Fibroblast of villous mesenchyme (primary cell): Measurements from ENCODE around the gene SMC4. TPM values are rescaled to one million over a fixed set of nuclear protein-coding genes. Genes with fewer than 3 reads are reported as not detected.

Experiments used
- DNase-seq: peaks from one replicate; pipeline ENCODE4 v3.0.0-alpha.2; 2010; ENCODE audit warnings: low read depth
- H3K4me3 ChIP-seq: 2 replicates; pipeline ENCODE4 v1.5.1; 2011; ENCODE audit warnings: low read depth, mild to moderate bottlenecking, low read length
- total RNA-seq: library from RNA; depleted of rRNA; stranded (reverse); fragments of >200 nt; gene quantifications from 2 replicates; pipeline ENCODE4 v1.2.3, GENCODE V29; 2012
- TF ChIP-seq, protein P1 (sequence below): IDR thresholded peaks from 2 replicates; pipeline ENCODE4 v1.5.1; 2012; ENCODE audit warnings: low read depth, mild to moderate bottlenecking, low read length; ENCODE audit not compliant: insufficient read depth

SMC4 gene
- total RNA-seq, 1 donor: 88.5 TPM

DNA sequence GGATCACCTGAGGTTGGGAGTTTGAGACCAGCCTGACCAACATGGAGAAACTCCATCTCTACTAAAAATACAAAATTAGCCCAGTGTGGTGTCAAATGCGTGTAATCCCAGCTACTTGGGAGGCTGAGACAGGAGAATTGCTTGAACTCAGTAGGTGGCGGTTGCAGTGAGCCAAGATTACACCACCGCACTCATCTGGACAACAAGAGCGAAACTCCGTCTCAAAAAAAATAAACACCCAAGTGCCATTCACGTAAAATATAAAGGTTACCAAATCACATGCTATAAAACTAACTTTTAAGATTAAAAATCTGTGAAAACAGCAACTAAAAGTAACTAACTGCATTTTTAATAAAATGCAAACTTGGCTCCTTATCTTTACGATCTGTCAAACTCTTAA lies 41.2 kb downstream of the SMC4 start:
- H3K4me3 ChIP-seq: no peak overlapping the region
- TF ChIP-seq, protein P1, sequence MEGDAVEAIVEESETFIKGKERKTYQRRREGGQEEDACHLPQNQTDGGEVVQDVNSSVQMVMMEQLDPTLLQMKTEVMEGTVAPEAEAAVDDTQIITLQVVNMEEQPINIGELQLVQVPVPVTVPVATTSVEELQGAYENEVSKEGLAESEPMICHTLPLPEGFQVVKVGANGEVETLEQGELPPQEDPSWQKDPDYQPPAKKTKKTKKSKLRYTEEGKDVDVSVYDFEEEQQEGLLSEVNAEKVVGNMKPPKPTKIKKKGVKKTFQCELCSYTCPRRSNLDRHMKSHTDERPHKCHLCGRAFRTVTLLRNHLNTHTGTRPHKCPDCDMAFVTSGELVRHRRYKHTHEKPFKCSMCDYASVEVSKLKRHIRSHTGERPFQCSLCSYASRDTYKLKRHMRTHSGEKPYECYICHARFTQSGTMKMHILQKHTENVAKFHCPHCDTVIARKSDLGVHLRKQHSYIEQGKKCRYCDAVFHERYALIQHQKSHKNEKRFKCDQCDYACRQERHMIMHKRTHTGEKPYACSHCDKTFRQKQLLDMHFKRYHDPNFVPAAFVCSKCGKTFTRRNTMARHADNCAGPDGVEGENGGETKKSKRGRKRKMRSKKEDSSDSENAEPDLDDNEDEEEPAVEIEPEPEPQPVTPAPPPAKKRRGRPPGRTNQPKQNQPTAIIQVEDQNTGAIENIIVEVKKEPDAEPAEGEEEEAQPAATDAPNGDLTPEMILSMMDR: no peak
- DNase-seq: peak; percentile 28

DNA sequence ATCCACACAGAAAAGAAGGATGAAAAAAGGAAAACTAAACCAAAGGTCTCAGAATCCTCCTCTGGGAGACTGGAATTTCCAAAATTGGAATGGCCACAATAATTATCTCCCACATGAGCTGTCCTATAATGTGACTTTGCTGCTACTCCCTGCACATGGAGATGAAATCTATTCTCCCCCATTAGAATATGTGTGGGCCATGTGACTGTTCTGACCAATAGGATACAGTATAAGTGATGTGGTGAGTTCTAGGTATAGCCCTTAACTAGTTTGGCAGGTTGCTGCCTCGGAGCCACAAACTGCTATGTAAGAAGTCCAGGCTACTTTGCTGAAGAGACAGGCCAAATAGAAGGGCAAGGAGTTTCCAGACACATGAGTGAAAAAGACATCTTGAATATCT lies 45.0 kb downstream of the SMC4 start:
- H3K4me3 ChIP-seq: no peak overlapping the region
- TF ChIP-seq, protein P1: no peak
- no peak for DNase-seq

DNA sequence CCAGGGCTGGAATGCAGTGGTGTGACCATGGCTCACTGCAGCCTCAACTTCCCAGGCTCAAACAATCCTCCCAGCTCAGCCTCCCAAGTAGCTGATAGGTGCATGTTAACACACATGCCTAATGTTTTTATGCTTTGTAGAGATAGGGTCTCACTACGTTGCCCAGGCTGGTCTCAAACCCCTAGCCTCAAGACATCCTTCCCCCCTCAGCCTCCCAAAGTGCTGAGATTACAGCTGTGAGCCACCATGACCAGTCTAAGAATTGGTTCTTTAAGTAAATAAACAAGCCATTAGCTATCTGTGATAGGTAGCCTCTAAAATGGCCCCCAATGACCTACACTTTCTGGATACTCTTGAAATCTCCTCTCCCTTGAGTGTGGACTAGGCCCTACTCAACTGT lies 46.4 kb downstream of the SMC4 start:
- no peak overlapping the region for H3K4me3 ChIP-seq
- DNase-seq: no peak
- TF ChIP-seq, protein P1: no peak

DNA sequence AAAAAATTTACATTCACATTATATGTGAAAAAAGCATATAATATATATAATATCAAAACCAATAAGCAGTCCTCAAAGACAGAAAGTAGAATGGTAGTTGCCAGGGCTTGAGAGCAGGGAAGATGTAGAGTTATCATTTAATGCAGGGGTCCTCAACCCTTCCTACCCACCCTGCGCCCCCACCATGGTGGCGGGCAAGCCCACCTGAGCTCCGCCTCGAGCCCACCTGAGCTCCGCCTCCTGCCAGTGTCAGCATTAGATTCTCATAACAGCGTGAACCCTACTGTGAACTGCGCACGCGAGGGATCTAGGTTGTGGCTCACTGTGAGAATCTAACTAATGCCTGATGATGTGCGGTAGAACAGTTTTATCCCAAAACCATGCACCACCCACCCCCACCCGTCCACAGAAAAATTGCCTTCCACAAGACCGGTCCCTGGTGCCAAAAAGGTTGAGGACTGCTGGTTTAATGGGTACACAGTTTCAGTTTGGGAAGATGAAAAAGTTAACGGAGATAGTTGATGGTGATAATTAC lies 47.1 kb downstream of the SMC4 start:
- no peak overlapping the region for H3K4me3 ChIP-seq
- no peak for DNase-seq
- TF ChIP-seq, protein P1: no peak

DNA sequence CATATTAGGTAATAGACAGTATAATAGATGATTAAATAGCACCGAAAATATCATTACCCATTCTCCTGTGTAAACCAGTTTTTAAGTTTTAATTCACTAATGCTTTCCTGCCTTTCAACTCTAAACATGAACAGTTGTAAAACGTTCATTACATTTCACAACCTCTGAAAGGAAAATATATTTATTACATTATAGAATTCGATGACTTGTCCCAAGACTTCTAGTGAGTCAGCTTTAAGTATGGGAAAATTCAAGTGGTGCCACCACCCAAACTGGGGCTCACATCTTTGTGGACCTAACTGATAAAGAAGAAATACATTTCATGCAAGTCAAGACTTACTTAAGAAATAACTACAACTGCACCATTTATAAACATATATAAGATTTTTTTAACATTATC lies 48.1 kb downstream of the SMC4 start:
- peak; percentile 51 for DNase-seq
- TF ChIP-seq, protein P1: no peak

DNA sequence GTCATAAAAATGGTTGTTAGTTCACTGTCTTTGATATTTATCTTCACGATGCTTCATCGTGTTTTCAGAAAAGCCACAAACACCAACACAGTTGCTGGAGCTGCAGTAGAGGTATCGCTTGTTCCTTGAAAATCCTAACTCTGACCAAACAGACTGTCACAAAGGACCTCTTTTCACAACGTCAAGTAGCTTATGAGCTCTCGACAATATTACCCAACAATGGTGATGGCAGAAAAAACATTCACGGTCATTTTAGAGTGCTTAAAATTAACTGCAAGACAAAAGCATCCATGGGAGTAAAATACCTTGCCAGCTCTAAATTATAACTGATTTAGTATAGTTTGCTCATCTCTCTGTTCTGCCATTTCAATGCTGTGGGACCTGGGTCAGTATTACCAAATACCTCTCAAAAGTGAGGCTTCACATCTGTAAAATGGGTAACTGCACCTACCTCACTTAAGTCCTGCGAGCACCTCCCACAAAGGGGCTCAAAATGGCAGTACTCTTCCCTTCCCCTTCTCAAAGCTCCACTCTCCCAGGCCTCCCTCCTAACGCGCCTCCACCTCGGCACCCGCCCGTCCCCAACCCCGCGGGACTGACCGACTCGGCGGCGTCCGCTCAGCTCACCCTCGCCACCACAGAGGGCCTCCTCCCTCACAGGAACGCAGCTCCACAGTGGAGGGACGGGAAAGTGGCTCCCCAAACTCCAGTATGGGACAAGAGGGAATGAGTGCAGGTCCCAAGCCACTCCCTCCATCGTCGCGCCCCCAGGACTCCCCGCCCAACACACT lies 49.6 kb downstream of the SMC4 start:
- DNase-seq: peak; percentile 53
- H3K4me3 ChIP-seq: peak overlapping the region; percentile 80
- TF ChIP-seq, protein P1: no peak

More for the DNA sequence above, 48.1 kb downstream of the SMC4 start:
- H3K4me3 ChIP-seq: peak overlapping the region; percentile 80
